ENCODE results near the gene ZNF263.

DNA sequence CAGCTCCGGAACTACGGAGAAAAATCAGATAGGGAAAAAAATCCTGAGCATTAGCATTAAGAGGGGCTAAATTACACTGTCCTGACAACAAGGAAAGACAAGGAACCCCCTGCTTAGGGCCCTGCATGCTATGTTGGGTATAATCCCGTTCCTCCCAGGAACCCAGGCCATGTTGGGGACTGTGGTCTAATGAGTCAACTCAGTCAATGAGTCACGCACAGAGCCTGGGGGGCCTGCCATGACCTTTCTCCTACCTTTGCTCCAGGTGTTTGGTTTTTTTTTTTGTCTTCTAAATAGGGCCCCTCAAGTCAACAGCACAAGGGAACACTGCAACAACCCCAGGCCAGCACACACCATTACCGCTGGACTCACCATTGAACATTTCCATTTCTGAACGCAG lies 39.4 kb upstream of the ZNF263 start:
- TF ChIP-seq, protein P1, sequence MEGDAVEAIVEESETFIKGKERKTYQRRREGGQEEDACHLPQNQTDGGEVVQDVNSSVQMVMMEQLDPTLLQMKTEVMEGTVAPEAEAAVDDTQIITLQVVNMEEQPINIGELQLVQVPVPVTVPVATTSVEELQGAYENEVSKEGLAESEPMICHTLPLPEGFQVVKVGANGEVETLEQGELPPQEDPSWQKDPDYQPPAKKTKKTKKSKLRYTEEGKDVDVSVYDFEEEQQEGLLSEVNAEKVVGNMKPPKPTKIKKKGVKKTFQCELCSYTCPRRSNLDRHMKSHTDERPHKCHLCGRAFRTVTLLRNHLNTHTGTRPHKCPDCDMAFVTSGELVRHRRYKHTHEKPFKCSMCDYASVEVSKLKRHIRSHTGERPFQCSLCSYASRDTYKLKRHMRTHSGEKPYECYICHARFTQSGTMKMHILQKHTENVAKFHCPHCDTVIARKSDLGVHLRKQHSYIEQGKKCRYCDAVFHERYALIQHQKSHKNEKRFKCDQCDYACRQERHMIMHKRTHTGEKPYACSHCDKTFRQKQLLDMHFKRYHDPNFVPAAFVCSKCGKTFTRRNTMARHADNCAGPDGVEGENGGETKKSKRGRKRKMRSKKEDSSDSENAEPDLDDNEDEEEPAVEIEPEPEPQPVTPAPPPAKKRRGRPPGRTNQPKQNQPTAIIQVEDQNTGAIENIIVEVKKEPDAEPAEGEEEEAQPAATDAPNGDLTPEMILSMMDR (IDR thresholded peaks at IDR 0.05), result no peak
- no peak for TF ChIP-seq EZH2 (IDR thresholded peaks at IDR 0.05; ENCODE audit: borderline replicate concordance, insufficient read depth, low read depth, low read length, poor library complexity, severe bottlenecking)
